Caco-2 (cell line): Measurements from ENCODE around the gene CTNNA2. TPM values are rescaled to one million over a fixed set of nuclear protein-coding genes. Genes with fewer than 3 reads are reported as not detected.

Source experiments
- BruUV-seq: library from RNA; stranded (reverse); fragments of 400-500 nt; replicated peaks from 2 replicates; lab custom pipeline; 2021; lab: Mats Ljungman, UMichigan
- CTCF ChIA-PET: fragments of 300-600 bp; sonication (Branson Sonifier 250); formaldehyde crosslinking; loops from one replicate; lab custom pipeline; 2022; ENCODE audit warnings: antibody characterized with exemption; lab: Charles Lee
- POLR2A ChIA-PET: fragments of 300-600 bp; sonication (Branson Sonifier 250); formaldehyde crosslinking; loops from one replicate; lab custom pipeline; 2022; ENCODE audit warnings: antibody characterized with exemption; lab: Charles Lee
- DNase-seq, 2 experiments: peaks; one replicate each; pipeline versions ENCODE4 v3.0.0 to v3.0.0-alpha.2; 2020 to 2022
- H3K27me3 ChIP-seq: replicated peaks from 2 replicates; pipeline ENCODE4 v1.6.0; 2011; ENCODE audit warnings: low read length; ENCODE audit not compliant: control insufficient read depth, insufficient read depth
- H3K36me3 ChIP-seq: 2 replicates; pipeline ENCODE4 v1.5.1; 2011; ENCODE audit warnings: low read length; ENCODE audit not compliant: control insufficient read depth, insufficient read depth
- H3K4me1 ChIP-seq: fragments of 250-450 bp; sonication (Bioruptor Pico); 2 replicates; pipeline ENCODE4 v1.5.1; 2020; ENCODE audit warnings: mild to moderate bottlenecking
- H3K4me3 ChIP-seq: 2 replicates; pipeline ENCODE4 v1.5.1; 2011; ENCODE audit warnings: low read depth, mild to moderate bottlenecking, control low read depth, low read length
- H3K9me3 ChIP-seq: fragments of 250-450 bp; sonication (Bioruptor Pico); 2 replicates; pipeline ENCODE4 v1.5.1; 2020; ENCODE audit warnings: mild to moderate bottlenecking, moderate library complexity
- H3K27ac Mint-ChIP-seq: one replicate; pipeline ENCODE4 v1.8.0; 2022; ENCODE audit warnings: mixed read lengths; ENCODE audit not compliant: unreplicated experiment
- H3K27me3 Mint-ChIP-seq: one replicate; pipeline ENCODE4 v1.8.0; 2022; ENCODE audit warnings: mixed read lengths; ENCODE audit not compliant: insufficient read depth, unreplicated experiment
- H3K36me3 Mint-ChIP-seq: one replicate; pipeline ENCODE4 v1.8.0; 2022; ENCODE audit warnings: mild to moderate bottlenecking, mixed read lengths; ENCODE audit not compliant: insufficient read depth, unreplicated experiment
- H3K4me1 Mint-ChIP-seq: one replicate; pipeline ENCODE4 v1.8.0; 2022; ENCODE audit warnings: low read depth, mixed read lengths; ENCODE audit not compliant: unreplicated experiment
- H3K4me3 Mint-ChIP-seq: one replicate; pipeline ENCODE4 v1.8.0; 2022; ENCODE audit warnings: mild to moderate bottlenecking, moderate library complexity, mixed read lengths; ENCODE audit not compliant: unreplicated experiment
- H3K9me3 Mint-ChIP-seq: one replicate; pipeline ENCODE4 v1.8.0; 2022; ENCODE audit warnings: mixed read lengths; ENCODE audit not compliant: unreplicated experiment
- CTCF ChIP-seq, 2 experiments: fragments of 200-600 bp in 1 of 2; IDR thresholded peaks; 1 replicate in 1 of 2; 2 replicates in 1 of 2; pipeline versions ENCODE4 v1.5.1 to v1.8.0; 2011 to 2022; ENCODE audit warnings: antibody characterized with exemption in 1 of 2, control low read depth in 1 of 2, inconsistent platforms in 1 of 2, low read depth in 1 of 2, low read length in 1 of 2, mild to moderate bottlenecking in 1 of 2, moderate library complexity in 1 of 2; ENCODE audit not compliant: insufficient read depth in 1 of 2, severe bottlenecking in 1 of 2, unreplicated experiment in 1 of 2
- intact Hi-C: fragments of 100-400 bp; cut with micrococcal nuclease; formaldehyde crosslinking; loops from one replicate; pipeline ENCODE4 v1.10.0; 2022; ENCODE audit not compliant: unreplicated experiment
- total RNA-seq: library from RNA; stranded (reverse); gene quantifications from 2 replicates; pipeline ENCODE4 v1.2.3, GENCODE V29; 2022

CTNNA2 gene
- total RNA-seq, 1 experiment from 2014 or later: not detected

GRCh38 chr2:80475970-80476369 lies 963.1 kb downstream of the CTNNA2 start:
- intact Hi-C loops: no loop called here
- H3K9me3 ChIP-seq: no peaks in the 10 kb centered on the region
- TF ChIP-seq CTCF (IDR thresholded peaks at IDR 0.05; ENCODE audit: insufficient read depth in 1 of 2, low read depth in 1 of 2, low read length in 1 of 2, severe bottlenecking in 1 of 2, unreplicated experiment in 1 of 2): no peak
- H3K36me3 ChIP-seq: no peaks in the 10 kb centered on the region
- no peaks in the 10 kb centered on the region for H3K9me3 Mint-ChIP-seq
- H3K27me3 Mint-ChIP-seq: peaks cover 3% of the 10 kb centered on the region
- ChIA-PET POLR2A (no interaction called here), CTCF (no interaction called here)
- H3K27me3 ChIP-seq: no peaks in the 10 kb centered on the region
- no peak overlapping the region for H3K27ac Mint-ChIP-seq
- BruUV-seq: no TSS peak
- no peak overlapping the region for H3K4me3 Mint-ChIP-seq
- DNase-seq: no peak
- no peaks in the 10 kb centered on the region for H3K36me3 Mint-ChIP-seq
- no peak overlapping the region for H3K4me3 ChIP-seq
- H3K4me1 Mint-ChIP-seq: no peaks in the 10 kb centered on the region
- no peaks in the 10 kb centered on the region for H3K4me1 ChIP-seq

- DNase-seq: no peak
- intact Hi-C loops: no loop called here
- no TSS peak for BruUV-seq
- H3K36me3 Mint-ChIP-seq: no peaks in the 10 kb centered on the region
- Histone ChIP-seq H3K4me3 (no peak overlapping the region), H3K27me3 (no peaks in the 10 kb centered on the region), H3K36me3 (no peaks in the 10 kb centered on the region), H3K9me3 (no peaks in the 10 kb centered on the region), H3K4me1 (no peaks in the 10 kb centered on the region)
- TF ChIP-seq CTCF (IDR thresholded peaks at IDR 0.05; ENCODE audit: insufficient read depth in 1 of 2, low read depth in 1 of 2, low read length in 1 of 2, severe bottlenecking in 1 of 2, unreplicated experiment in 1 of 2): no peak
- no peaks in the 10 kb centered on the region for H3K4me1 Mint-ChIP-seq
- H3K27me3 Mint-ChIP-seq: peaks cover 3% of the 10 kb centered on the region
- H3K4me3 Mint-ChIP-seq: no peak overlapping the region
- ChIA-PET POLR2A (no interaction called here), CTCF (no interaction called here)
- H3K9me3 Mint-ChIP-seq: no peaks in the 10 kb centered on the region
- H3K27ac Mint-ChIP-seq: no peak overlapping the region
These were observed 963.8 kb downstream of the CTNNA2 start for GRCh38 chr2:80476535-80477117.

GRCh38 chr2:80482276-80482675 lies 969.4 kb downstream of the CTNNA2 start:
- Mint-ChIP-seq H3K27me3 (peaks cover 6% of the 10 kb centered on the region), H3K36me3 (no peaks in the 10 kb centered on the region), H3K9me3 (no peaks in the 10 kb centered on the region), H3K27ac (no peak overlapping the region), H3K4me1 (no peaks in the 10 kb centered on the region), H3K4me3 (no peak overlapping the region)
- Histone ChIP-seq H3K4me1 (no peaks in the 10 kb centered on the region), H3K36me3 (no peaks in the 10 kb centered on the region), H3K9me3 (no peaks in the 10 kb centered on the region), H3K27me3 (no peaks in the 10 kb centered on the region), H3K4me3 (no peak overlapping the region)
- no peak for DNase-seq
- intact Hi-C loops: no loop called here
- POLR2A ChIA-PET: no interaction called here
- CTCF ChIA-PET: no interaction called here
- BruUV-seq: no TSS peak
- TF ChIP-seq CTCF (IDR thresholded peaks at IDR 0.05; ENCODE audit: insufficient read depth in 1 of 2, low read depth in 1 of 2, low read length in 1 of 2, severe bottlenecking in 1 of 2, unreplicated experiment in 1 of 2): no peak
